Activated CD8-positive, alpha-beta memory T cell treated with anti-CD3 and anti-CD28 coated beads for 4 hours (primary cell): ENCODE data around the gene IL12RB2.

Experiments
- DNase-seq, 2 donors: peaks; one replicate each; pipeline ENCODE4 v3.0.0-alpha.2; 2020; ENCODE audit warnings: low read depth in 2 of 2

IL12RB2 gene

DNA sequence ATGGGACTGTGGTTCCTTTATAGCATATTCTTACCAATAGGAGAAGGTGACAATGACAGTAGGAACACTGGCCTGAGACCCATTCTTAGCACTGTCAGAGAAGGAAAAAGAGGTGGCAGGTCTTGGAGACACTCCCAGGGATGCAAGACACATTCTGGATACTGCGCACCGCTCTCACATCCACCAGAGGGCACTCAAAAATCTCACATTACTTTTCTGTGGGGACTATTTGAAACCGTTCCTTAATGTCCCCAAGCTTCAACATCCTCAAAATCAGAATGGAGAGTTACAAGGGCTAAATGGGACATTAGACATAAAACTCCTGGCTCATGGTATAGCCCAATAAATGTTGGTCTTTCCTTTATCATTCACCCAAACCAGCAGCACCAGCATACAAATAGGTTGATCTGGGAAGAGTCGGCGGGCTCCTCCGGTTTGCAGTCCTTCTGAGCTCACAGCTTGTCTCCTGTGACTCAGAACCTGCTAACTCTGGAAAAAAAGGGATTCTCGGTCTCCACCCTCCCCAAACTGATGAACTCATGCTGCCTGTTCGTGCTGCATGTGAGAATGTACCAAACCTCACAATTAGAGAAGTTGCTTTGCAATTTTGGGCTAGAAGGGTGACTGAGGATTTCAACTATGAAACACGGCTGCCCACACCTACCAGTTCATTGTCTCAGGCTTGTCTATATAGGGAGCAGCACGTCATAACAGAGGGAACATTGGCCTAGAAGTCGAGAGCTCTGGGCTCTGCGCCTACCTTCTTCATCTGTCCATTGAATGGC lies 40.2 kb downstream of the IL12RB2 start:
- DNase-seq: no peak

DNA sequence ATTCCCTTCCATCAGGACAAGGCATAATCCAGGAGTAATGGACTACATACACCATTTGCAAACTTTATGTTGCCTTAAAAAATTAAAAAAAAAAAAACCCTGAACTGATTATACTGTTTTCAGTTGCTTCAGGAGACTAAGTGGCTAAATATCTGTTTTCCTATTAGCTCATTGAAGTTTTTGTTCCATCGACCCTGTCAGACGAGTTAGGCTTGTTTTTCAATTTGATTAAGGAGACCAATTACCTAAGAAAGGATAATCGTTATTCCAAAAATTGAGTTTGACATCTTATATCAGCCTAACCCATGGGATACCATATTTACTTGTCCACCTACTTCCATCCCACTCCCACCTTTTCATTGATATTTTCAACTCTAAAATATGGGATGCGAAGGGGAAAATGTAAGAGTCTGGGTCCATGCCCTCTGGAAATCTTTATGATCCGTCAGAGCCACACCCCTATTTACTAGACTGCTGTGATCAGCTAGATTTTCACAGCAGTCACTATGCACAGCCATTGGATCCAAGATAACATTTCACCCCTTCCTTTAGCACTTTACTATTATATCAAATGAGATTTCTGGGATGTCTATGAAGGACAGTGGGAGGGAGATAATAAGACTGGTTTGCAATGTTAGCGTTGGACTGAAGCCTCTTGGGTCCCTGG lies 41.0 kb downstream of the IL12RB2 start:
- DNase-seq: no peak

DNA sequence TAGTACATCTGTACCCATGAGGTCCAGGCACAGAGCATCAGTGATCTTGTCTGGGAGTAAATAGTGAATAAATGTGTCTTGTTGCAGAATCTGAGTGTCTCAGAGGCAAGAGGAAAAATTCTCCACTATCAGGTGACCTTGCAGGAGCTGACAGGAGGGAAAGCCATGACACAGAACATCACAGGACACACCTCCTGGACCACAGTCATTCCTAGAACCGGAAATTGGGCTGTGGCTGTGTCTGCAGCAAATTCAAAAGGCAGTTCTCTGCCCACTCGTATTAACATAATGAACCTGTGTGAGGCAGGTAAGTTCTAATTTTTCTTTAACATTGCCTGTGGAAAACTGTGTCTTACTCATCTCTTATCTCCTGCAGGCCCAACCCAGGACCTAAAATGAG lies 43.1 kb downstream of the IL12RB2 start:
- no peak for DNase-seq

DNA sequence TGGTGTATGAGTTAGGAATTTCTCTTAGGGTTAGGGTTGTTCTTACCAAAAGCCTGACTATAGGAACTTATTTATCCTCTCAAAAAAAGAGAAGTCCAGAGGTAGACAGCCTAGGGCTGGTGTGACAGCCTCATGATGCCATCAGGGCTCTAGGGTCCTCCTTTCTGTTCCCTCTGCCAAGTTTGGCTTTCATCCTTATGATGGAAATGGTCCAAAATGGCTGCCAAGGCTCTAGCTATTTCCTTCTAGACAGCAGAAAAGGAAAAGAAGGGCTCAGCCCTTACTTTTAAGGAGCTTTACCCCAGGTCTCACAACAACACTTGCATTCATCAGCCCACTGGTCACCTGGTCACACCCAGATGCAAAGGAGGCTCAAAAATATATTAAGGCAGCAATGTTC lies 44.5 kb downstream of the IL12RB2 start:
- no peak for DNase-seq

DNA sequence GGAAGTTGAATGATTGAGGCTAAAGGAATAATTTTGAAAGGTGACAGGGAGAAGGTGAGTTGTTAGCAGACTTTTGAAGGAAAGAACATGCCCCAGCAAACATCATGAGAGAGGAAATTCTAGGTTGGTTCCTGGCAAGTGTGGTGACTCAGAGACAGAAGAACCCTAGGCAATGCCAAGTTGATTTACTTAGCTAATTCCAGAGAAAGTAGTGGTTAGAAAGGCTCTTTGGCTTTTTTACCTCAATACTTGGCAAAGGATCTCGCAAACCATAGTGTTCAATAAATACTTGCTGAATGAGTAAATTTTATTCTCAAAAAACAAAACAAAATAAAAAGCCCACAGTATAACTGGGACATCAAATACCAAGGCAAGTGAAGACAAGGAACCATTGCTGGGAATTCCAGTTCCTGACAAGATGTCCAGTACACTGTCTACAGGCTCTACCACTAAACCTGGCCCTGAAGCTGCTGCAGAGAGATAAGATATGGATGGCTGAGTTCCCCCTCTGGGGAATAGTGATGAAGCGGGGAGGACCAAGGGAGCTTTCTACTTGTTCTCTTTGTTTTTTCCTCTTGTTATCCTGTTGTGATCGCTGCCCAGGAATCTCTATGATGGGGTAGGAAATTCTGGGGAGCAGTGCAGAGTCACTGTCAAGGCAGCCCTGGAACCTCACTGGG lies 48.2 kb downstream of the IL12RB2 start:
- DNase-seq: no peak

DNA sequence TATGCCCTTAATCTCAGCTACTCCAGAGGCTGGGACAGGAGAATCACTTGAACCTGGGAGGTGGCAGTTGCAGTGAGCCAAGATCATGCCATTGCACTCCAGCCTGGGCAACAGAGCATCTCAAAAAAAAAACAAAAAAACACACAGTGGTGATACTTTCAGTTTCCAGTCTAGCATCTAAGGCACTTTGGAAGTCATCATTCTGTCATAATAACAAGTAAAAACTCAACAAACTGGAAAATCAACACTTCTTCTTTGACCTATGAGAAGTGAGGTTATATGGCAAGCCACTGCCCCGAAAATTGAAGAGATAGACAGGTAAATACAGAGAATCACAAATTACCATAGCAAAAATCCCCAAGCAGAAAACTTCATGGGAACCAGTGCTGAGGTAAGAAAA lies 51.9 kb downstream of the IL12RB2 start:
- no peak for DNase-seq

DNA sequence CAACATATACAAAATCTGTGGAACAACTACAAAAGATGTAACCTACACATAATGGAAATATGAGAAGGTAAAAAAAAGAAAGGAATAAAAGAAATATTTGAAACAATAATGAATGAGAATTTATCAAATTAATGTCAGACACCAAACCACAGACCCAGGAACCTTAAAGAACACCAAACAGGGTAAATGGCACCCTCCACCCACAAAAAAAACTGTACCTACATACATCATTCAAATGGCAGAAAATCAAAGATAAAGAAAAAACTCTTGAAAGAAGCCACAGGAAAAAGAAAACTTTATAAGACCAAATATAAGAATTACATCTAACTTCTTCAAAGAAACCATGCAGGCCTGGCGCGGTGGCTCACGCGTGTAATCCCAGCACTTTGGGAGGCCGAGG lies 54.0 kb downstream of the IL12RB2 start:
- no peak for DNase-seq

DNA sequence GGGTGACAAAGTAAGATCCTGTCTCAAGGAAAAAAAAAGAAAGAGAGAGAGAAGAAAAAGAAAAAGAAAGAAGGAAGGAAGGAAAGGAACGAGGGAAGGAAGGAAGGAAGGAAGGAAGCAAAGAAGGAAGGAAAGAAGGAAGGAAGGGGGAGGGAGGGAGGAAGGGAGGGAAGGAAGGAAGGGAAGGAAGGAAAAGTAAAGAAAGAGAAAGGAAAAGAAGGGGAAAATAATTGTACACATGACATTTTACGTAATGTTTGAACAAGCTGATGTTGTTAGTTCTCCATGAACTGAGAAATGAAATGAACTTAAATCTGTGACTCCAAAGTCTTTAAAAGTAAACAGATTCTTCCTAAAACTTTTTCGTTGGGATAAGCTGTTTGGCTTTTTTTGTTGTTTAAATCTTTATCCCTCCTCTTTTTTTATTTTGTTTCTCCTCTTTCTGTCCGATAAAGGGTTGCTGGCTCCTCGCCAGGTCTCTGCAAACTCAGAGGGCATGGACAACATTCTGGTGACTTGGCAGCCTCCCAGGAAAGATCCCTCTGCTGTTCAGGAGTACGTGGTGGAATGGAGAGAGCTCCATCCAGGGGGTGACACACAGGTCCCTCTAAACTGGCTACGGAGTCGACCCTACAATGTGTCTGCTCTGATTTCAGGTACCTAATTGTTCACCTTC lies 59.8 kb downstream of the IL12RB2 start:
- DNase-seq: no peak

DNA sequence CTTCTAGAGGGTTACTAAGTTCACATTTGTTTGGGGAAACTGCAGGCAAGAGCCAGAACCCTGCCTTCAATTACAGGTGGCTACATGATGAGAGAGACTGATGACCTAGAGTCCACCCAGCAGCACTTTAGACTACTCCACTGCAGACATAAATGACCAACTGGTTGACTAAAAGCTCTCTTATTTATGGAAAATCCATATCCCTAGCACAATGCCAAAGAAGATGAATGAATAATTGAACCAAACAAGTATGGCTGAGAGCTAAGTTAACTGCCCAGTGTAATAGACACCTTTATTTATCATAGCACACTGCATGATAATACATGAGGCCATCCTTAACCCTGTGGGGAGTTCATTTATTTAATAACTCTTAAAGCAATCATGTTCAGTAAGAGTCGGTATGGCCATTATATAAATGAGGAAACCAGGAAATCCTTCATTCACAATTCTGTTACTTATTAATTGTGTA lies 60.4 kb downstream of the IL12RB2 start:
- no peak for DNase-seq

DNA sequence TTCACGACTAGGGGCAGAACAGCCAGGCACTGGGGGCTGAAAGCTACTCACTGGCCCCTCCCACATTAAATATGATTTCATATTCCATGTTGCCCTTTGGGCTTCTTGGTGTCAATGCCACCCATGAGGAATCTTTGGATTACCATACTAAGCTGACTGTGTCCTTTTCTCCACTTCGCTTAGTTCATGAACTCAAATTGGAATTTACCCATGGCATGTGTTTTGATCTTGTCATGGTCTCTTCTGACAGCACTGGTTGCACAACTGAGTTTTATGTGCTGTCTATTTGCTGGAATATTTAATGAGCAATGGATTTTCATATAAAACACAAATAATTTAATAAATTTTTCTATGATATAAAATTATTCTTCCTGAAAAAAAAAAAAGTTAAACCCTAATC lies 63.4 kb downstream of the IL12RB2 start:
- DNase-seq: no peak

DNA sequence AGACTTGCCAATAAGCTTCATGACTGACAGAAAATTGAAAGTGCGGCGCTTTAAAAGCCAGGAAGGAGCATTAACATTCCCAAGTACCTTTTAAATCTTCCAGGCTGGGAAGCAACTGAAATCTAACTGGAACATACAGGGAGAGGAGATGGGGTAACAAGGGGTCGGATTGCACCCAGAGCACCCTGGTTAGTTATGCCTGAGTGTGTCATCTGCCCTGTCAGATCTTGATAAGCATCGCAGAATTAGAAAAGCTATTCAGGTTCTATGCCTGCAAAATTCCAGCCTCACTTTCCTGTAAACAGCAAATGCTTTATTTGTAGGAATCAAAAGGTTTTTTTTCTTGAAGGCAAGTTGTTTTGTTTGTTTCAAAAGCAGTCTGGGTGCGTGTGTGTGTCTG lies 64.0 kb downstream of the IL12RB2 start:
- DNase-seq: no peak

DNA sequence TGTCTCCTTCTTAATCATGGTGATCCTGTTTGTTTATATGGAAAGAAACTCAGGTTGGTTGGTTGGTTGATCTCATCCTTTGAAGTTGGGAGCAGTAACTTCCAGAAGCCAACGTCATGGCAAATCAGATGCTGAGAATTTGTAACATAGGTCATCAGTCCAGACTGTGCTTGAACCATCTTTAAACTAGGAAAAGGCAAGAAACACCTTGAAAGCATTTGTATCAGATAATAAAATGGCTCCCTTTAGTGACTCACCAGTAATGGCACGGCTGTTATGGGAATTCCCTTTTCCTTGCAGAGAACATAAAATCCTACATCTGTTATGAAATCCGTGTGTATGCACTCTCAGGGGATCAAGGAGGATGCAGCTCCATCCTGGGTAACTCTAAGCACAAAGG lies 64.5 kb downstream of the IL12RB2 start:
- no peak for DNase-seq

DNA sequence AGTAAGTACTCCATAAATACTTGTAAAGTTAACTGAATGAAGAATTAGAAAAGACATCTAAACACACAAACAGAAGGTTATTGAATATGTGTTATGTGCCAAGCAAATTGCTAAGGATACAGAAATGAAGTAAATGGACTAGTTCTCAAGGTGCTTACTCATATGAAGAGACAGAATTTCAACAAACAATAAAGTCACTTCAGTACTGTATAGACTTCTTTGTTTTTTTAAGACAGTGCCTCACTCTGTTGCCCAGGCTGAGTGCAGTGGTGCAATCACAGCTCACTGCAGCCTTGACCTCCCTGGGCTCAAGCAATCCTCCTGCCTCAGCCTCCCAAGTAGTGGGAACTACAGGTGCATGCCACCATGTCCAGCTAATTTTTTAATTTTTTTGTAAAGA lies 65.2 kb downstream of the IL12RB2 start:
- no peak for DNase-seq

DNA sequence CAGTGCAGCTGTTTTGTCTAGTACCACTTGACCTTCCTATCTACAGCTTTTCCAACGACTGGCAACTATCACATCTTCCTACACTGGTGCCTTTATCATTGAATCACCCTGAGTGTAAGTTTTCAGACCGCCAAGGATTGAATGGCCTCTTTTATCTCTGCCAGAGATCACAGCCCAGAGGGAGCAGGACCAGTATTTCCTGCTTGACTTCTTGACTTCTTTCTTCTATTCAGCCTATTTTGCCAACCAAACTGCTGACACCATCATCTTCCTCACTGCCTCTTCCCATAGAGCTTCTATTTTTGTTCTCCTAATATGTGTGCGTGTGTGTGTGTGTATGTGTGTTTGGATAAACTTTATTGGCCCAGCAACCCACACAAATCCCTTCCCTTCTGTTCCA lies 68.7 kb downstream of the IL12RB2 start:
- DNase-seq: no peak

DNA sequence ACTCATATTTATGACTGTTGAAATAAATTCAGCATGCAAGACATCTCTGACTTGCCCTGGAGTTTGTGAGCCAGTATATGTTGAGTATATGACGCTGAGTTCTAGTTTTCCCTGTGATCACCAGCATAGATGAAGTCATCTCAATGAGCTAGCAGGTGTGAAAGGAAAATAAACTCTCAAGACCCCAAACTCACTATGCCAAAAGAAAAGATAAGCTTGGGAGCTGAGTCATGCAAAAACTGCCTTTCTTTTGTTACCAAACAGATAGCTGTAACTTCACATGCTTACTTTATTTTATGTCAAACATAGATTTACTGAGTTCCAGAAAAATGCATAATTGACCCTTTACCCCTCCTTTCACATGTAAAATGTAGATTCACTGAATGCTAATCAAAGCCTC lies 69.6 kb downstream of the IL12RB2 start:
- DNase-seq: no peak

DNA sequence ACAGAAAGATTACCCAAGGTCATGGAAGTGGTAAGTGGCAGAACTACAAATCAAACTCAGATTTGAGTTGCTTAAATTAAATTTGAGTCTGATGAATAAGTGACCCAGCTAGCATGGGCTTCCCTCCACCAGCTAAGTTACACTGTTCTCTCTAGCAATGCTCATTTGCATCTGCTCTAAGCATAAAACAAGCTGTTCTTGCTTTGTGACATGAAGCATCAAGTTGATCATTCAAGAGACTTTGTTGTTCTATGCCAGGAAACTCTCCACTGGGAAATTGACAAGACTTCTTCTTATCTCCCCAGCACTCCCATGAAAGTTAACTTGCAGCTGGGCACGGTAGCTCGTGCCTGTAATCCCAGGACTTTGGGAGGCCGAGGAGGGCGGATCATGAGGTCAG lies 73.5 kb downstream of the IL12RB2 start:
- no peak for DNase-seq

DNA sequence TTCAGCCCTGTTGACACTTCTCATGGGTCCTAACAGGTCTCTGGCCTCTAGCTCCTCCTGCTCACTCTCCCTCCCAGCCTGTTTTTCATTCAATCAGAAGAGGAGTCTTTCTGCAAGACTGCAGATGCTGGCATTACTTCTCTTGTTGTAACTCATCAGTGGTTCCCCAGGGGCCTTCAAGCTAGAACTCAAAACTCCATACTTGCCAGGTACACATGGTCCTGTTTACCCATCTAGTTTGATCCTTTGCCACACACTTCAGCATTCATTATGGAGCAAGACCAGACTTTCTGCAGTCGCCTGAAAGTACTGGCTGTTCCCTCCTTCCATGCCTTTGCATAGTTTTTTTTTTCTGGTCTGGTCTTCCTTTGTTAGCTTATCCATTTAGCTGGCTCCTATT lies 74.6 kb downstream of the IL12RB2 start:
- DNase-seq: no peak

DNA sequence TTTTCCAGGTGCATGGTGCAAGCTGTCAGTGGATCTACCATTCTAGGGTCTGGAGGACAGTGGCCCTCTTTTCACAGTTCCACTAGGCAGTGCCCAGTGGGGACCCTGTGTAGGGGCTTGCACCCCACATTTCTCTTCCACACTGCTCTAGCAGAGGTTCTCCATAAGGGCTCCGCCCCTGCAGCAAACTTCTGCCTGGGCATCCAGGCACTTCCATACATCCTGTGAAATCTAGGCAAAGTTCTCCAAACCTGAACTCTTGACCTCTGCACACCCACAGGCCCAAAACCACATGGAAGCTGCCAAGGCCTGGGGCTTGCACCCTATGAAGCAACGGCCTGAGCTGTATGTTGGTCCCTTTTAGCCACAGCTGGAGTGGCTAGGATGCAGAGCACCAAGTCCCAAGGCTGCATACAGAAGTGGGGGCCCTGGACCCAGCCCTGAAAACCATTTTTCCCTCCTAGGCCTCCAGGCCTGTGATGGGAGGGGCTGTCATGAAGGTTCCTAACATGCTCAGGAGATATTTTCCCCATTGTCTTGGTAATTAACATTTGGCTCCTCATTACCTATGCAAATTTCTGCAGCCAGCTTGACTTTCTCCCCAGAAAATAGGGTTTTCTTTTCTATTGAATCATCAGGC lies 76.4 kb downstream of the IL12RB2 start:
- DNase-seq: no peak

DNA sequence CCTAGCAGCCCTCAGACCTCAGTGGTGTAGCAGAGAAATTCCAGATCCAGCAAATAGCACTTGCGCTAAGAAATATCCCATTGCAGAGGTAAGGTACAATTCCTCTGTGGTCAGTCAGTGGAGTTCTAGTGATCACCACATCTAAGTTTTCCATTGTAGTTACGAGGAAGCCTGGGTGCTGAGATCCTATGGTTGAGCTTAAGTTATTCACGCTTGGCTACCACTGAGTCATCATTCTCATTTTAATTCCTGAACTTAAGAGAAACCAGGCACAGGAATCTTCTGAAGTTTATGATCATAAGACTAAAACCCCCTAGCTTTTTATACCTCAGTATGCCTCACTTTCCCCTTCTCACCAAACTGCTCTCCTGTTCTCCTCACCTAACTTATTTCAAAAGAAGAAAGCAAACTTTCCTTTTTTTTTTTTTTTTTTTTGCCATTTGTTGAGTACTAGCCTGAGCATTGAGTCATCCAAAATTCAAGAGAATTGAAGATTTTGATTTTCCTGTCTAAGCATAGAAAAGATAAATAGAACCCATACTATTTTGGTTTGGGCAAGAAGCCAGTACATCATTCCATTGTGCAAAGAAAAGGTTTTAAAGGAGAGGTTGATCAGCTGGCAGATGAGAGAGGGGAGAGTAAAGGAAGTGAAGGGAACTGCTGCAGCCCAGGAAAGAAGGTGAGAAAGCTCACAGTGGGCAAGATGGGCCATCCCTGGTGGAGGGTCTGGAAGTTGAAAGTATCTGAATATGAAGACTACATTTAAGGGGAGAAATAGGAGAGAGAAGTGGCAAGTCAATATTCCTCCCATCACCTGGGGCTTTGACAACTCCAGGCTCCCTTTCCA lies 82.6 kb downstream of the IL12RB2 start:
- no peak for DNase-seq

DNA sequence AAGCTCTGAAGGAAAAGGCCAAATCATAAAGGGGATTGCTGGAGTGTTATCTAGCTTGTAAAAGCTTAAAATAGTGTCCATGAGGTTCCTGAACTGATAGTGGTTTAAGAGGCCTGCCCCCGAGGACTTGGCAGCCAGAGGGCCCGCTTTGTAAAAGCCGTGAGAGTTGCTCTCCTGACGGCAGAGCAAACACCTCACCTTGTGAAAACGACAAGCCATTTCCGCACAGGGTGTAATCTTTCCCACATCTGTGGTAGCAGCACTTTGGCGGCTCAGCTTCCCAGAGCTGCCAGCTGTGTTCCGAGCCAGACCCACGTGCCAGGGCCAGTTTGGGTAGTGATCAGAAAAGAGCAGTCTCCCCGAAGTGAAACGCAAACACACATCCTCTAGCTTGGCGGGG lies 85.6 kb downstream of the IL12RB2 start:
- DNase-seq: no peak

DNA sequence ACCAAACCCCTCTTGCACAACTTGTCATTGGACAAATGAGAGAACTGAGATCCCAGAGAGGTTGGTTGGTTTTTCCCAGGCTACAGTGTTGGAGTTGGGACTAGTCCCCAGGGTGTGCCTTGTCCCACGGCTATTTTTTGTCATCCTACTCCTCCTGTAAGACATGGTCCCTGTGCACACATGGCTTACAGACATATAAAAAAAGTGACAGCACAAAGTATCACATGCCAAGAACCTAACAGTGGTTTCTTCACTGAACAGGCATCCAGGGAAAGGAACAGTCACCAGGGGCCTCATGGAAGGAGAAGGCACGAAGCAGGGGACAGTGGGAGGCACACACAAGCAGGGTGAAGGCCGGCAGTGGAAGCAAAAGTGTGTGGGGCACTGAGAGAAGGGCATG lies 86.1 kb downstream of the IL12RB2 start:
- DNase-seq: no peak
